AG04450 (cell line): ENCODE results near the gene TNNT2. TPM values are rescaled to one million over a fixed set of nuclear protein-coding genes. Genes with fewer than 3 reads are reported as not detected.

Experiments used
- CTCF ChIA-PET: fragments of 300-600, 350-600 bp; formaldehyde crosslinking; extraction: SDS; loops from one replicate; lab custom pipeline; 2022; ENCODE audit warnings: antibody characterized with exemption, inconsistent platforms; lab: Charles Lee
- POLR2A ChIA-PET: fragments of 350-600 bp; formaldehyde crosslinking; extraction: SDS; loops from one replicate; lab custom pipeline; 2021; ENCODE audit warnings: antibody characterized with exemption, inconsistent platforms; lab: Yijun Ruan, JAX
- DNase-seq: peaks from one replicate; pipeline ENCODE4 v3.0.0-alpha.2; 2011; ENCODE audit warnings: low read depth, low spot score
- H3K27ac ChIP-seq: one replicate; pipeline ENCODE4 v1.5.1; 2012; ENCODE audit warnings: low read depth, low read length, control low read depth
- H3K27me3 ChIP-seq: one replicate; pipeline ENCODE4 v1.6.0; 2012; ENCODE audit warnings: low read length; ENCODE audit not compliant: control insufficient read depth, insufficient read depth
- H3K4me3 ChIP-seq: 2 replicates; pipeline ENCODE4 v1.5.1; 2011; ENCODE audit warnings: mild to moderate bottlenecking, low read depth, low read length, control low read depth
- H3K9me3 ChIP-seq: 2 replicates; pipeline ENCODE4 v1.5.1; 2012; ENCODE audit warnings: low read length; ENCODE audit not compliant: control insufficient read depth, insufficient read depth
- polyA plus RNA-seq: library from polyadenylated mRNA; depleted of rRNA; stranded (reverse); fragments of >200 nt; gene quantifications from 2 replicates; pipeline ENCODE4 v1.2.3, GENCODE V29; 2011
- TF ChIP-seq, protein P1 (sequence below): IDR thresholded peaks from 2 replicates; pipeline ENCODE4 v1.5.1; 2011; ENCODE audit warnings: low read depth, low read length, control low read depth, inconsistent platforms

The TNNT2 gene
- polyA plus RNA-seq, 1 experiment = 2.3 TPM

DNA sequence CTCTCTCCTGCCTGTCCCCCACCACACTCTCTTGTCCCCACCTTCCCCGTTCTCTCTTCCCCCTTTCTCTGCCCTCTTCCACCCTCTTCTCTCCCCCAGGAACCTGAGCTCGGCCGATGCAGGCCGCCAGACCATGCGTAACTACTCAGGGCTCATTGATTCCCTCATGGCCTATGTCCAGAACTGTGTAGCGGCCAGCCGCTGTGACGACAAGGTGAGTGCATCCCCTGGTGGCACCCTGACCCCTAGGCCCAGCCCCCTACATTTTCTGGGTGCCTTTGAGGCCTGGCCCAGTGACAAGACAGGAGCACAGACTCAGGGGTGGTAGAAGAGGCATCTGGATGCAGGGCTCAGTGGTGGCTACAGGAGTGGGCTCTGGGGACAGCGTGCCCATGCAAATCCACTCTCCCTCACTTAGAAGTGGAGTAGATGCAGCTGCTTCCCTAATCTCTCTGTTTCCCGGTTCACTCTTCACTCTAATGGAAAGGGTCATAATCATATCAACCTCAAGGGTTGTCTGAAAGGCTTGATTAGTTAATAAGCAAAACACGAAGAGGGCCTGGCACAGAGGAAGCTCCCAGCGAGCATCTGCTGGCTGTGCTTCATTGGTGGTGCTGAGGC, 57.2 kb downstream of the TNNT2 start:
- H3K27ac ChIP-seq = no peak overlapping the region
- no peak for DNase-seq
- CTCF ChIA-PET = interaction anchor here (0.6 to 1.1 kb wide), 2 partner anchors 42 to 67 kb away, joined by 3 to 5 read pairs; no protein-coding TSS in a partner anchor
- H3K9me3 ChIP-seq = no peaks in the 10 kb centered on the region; the same call in 1 of the 2 replicates
- peaks cover 24% of the 10 kb centered on the region for H3K27me3 ChIP-seq
- POLR2A ChIA-PET = no interaction called here
- TF ChIP-seq, protein P1, sequence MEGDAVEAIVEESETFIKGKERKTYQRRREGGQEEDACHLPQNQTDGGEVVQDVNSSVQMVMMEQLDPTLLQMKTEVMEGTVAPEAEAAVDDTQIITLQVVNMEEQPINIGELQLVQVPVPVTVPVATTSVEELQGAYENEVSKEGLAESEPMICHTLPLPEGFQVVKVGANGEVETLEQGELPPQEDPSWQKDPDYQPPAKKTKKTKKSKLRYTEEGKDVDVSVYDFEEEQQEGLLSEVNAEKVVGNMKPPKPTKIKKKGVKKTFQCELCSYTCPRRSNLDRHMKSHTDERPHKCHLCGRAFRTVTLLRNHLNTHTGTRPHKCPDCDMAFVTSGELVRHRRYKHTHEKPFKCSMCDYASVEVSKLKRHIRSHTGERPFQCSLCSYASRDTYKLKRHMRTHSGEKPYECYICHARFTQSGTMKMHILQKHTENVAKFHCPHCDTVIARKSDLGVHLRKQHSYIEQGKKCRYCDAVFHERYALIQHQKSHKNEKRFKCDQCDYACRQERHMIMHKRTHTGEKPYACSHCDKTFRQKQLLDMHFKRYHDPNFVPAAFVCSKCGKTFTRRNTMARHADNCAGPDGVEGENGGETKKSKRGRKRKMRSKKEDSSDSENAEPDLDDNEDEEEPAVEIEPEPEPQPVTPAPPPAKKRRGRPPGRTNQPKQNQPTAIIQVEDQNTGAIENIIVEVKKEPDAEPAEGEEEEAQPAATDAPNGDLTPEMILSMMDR = no peak
- H3K4me3 ChIP-seq = no peak overlapping the region

DNA sequence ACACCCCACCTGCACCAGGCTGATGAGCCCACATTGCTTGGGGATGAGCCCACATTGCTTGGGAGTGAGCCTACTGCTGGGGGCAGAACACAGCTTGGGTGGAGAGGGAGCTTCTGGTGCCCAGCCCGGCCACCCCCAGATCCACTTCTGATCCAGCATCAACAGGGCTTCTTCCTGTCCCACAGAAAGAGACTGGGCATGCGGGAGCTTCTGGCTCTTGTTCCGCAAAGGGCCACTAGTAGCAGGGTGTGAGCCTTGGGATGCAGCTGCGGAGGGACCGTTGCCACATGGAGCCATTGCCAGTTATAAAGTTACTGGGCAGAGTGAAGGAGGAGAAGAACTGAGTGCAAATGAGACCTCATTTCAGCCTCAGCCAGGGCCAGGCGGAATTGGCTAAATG, 57.8 kb downstream of the TNNT2 start:
- DNase-seq = no peak
- ChIA-PET CTCF (interaction anchor here (1.1 kb wide), 1 partner anchor 43 kb away, joined by 3 read pairs; no protein-coding TSS in a partner anchor), POLR2A (no interaction called here)
- H3K4me3 ChIP-seq = no peak overlapping the region
- no peaks in the 10 kb centered on the region; the same call in 1 of the 2 replicates for H3K9me3 ChIP-seq
- H3K27ac ChIP-seq = no peak overlapping the region
- peaks cover 24% of the 10 kb centered on the region for H3K27me3 ChIP-seq
- TF ChIP-seq, protein P1 = no peak

DNA sequence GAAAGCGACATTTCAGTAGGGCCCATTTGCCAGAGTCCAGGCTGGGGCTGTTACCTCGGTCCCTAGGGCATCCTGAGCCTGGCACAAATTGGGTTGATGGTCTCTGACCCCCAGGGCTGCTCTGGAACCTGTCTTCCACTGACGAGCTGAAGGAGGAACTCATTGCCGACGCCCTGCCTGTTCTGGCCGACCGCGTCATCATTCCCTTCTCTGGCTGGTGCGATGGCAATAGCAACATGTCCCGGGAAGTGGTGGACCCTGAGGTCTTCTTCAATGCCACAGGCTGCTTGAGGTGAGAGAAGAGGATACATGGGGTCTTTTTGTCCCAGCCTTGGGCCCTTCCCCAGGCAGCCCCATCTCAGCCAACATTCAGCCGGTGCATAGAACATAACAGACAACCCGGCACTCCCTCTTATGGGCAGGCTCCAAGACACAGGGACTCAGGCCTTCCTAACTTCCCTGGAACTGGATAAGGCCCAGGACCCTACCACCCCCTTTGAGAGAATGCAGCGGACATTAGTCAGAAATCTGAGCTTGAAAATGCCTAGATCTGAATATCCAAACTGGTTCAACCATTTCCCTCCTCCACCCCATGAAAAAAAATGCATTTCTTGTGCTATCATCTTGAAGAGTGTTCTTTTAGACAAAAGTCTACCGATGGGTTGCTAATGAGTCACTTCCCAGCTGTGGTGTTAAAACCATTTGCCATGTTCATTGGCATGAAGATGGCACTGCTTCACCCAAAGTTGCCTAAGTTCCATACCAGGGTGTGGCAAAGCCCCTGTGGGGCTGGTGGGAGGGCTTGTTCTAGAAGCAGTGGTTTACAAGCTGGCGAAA, 58.8 kb downstream of the TNNT2 start:
- Histone ChIP-seq H3K27ac (no peak overlapping the region), H3K4me3 (no peak overlapping the region), H3K27me3 (peaks cover 24% of the 10 kb centered on the region), H3K9me3 (no peaks in the 10 kb centered on the region; the same call in 1 of the 2 replicates)
- CTCF ChIA-PET = interaction anchor here (0.6 to 1.1 kb wide), 2 partner anchors 28 to 44 kb away, joined by 3 read pairs; no protein-coding TSS in a partner anchor
- POLR2A ChIA-PET = no interaction called here
- TF ChIP-seq, protein P1 = no peak
- no peak for DNase-seq

DNA sequence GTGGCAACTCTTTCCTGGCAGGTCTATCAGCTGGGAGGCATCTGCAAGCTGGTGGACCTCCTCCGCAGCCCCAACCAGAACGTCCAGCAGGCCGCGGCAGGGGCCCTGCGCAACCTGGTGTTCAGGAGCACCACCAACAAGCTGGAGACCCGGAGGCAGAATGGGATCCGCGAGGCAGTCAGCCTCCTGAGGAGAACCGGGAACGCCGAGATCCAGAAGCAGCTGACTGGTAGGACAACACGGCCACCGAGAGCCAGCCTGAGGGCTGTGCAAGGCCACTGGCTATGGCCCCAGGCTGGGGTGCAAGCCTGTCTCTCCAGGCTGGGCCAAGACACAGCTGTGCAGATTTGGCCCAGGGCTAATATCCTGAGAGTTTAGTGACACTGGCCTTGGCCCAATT, 59.9 kb downstream of the TNNT2 start:
- H3K27me3 ChIP-seq = peaks cover 22% of the 10 kb centered on the region
- no peaks in the 10 kb centered on the region; the same call in 1 of the 2 replicates for H3K9me3 ChIP-seq
- CTCF ChIA-PET = no interaction called here
- H3K27ac ChIP-seq = no peak overlapping the region
- TF ChIP-seq, protein P1 = no peak
- H3K4me3 ChIP-seq = no peak overlapping the region
- DNase-seq = no peak
- POLR2A ChIA-PET = no interaction called here

DNA sequence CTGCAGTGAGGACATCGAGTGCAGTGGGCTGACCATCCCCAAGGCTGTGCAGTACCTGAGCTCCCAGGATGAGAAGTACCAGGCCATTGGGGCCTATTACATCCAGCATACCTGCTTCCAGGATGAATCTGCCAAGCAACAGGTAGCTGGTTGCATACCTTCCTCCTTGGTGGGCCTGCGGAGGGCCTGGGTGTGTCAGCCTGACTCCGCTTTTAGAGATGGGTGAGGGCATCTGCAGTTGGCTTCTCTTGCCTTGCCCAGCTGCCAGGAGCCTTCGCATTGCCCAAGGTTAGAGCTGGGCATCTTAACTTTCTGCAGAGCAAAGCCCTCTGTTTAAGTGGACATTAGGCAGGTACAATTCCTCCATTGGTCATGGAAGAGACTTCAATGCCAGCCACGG, 60.9 kb downstream of the TNNT2 start:
- no peak overlapping the region for H3K27ac ChIP-seq
- no peak overlapping the region for H3K4me3 ChIP-seq
- H3K9me3 ChIP-seq = no peaks in the 10 kb centered on the region; the same call in 1 of the 2 replicates
- ChIA-PET POLR2A (no interaction called here), CTCF (no interaction called here)
- no peak for DNase-seq
- TF ChIP-seq, protein P1 = no peak
- peaks cover 20% of the 10 kb centered on the region for H3K27me3 ChIP-seq
